Measurements from ENCODE around the gene CLIC3.

GRCh38 chr9:136978865-136979544, 17.4 kb downstream of the CLIC3 start:
- TF ChIP-seq CTCF (IDR thresholded peaks at IDR 0.05; ENCODE audit: low read length) (no peak), EZH2 (IDR thresholded peaks at IDR 0.05; ENCODE audit: borderline replicate concordance, low read length) (no peak)
